ENCODE data around the gene SIMC1.
"Not testable (repeated sequence)": the region's sequence is repeated elsewhere in the genome, so short reads cannot be mapped to it uniquely, and the experiment has no call there.

SIMC1 gene

DNA sequence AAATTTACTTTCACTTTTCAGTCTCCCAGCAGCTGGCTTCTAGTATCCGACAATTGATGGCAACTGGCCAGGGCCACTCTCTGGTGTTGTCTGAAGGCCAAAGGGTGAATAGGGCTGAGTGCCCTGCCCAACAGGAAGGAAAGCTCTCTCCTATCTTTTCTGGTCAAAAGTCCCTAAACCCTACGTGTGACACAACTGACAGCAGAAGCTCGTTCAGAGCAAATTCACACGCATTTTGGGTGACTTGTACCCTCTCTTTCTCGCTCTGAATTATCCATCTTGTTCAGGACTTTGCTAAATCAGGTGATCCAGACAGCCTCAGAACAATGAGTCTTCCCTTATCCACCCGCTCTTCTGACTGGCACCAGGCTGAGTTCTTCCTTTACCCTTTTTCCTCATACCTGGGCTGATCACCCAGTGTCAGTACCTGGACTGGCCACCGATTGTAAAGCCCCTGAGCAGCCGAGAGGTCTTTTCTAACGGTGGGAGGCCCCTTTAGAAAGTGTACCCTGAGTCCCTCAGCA is 21.8 kb upstream of the SIMC1 start:
- not testable (repeated sequence) for DNase-seq (ENCODE audit: low spot score)

DNA sequence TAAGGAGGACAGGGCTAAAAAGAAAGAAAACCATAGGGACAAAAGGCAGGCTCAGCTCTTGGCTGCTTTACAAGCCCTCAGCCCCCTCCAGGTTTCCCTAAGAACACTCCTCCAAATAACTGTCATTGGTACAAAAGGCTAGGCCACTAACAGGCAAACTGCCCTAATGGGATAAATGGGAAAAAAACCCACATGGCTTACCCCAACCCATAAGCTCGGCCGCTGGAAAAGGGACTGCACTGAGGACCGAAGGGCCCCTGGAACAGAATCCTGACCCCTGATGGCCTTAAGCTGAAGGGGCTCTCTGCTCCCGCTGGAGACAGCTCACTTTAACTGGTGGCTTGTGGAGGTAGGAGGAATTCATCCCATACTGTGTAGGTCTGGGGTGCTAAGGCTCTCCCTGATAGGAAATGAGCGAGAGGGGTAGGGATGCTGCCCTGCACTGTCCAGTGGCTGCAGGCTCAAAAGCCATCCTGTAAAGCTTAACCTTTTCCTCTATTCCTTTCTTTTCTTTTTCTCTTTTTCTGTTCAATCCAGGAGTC is 21.0 kb upstream of the SIMC1 start:
- DNase-seq (ENCODE audit: low spot score): not testable (repeated sequence)

DNA sequence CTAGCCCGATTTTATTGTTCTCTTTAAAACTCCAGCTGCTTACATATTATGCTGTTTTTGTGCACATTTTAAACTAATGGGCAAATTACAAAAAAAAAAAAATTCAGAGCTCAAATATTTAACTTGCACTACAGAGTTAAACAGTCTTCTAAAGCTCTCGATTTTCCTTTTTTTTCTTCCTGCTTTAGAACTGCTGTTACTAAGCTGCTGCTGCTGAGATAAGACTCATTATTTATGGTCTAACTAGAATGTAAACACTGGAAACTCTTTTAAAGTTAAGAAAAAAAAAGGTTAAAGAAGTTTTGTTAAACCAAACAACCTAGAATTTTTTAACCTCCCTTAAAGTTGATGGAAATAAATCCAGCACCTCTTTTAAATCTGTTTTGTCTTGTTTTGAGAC is 20.5 kb upstream of the SIMC1 start:
- not testable (repeated sequence) for DNase-seq (ENCODE audit: low spot score)

DNA sequence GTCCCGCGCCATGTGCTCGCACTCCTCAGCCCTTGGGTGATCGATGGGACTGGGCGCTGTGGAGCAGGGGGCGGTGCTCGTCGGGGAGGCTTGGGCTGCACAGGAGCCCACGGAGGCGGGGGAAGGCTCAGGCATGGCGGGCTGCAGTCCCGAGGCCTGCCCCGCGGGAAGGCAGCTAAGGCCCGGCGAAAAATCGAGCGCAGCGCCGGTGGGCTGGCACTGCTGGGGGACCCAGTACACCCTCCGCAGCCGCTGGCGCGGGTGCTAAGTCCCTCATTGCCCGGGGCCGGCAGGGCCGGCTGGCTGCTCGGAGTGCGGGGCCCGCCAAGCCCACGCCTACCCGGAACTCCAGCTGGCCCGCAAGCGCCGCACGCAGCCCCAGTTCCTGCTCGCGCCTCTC is 16.2 kb upstream of the SIMC1 start:
- DNase-seq (ENCODE audit: low spot score): not testable (repeated sequence)

DNA sequence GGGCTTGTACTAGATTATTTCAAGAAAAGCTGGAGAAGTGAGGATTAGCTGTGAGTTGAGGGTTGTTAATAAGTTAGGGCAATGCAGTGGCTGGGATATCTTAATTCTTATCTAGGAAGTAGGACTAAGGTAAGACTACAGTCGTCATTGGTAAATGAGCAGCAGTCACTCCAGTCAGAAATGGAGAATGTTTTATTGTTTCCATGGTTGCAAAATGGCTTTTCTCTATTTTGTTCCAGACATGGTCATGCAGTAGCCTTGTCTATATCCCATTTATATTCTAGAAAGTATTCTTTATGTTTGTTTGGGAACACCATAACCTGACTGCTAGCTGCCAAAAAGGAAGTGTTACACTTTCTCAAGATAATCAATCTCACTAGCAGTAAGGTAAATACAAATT is 9.9 kb upstream of the SIMC1 start:
- not testable (repeated sequence) for DNase-seq (ENCODE audit: low spot score)

DNA sequence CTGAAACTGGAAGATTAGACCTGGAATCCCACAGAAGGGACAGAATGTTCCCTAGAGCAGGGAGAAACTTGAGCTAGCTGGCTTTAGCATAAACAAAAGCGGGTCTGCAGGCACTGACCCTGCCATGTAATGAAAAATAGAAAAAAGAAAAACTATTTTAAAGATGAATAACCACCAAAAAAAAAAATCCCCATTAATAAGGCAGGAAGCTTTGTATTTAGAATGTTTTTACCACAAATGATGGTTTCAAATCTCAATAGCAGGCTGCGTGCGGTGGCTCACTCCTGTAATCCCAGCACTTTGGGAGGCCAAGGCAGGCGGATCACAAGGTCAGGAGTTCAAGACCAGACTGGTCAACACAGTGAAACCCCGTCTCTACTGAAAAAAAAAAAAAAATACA is 5.0 kb upstream of the SIMC1 start:
- DNase-seq (ENCODE audit: low spot score): not testable (repeated sequence)

DNA sequence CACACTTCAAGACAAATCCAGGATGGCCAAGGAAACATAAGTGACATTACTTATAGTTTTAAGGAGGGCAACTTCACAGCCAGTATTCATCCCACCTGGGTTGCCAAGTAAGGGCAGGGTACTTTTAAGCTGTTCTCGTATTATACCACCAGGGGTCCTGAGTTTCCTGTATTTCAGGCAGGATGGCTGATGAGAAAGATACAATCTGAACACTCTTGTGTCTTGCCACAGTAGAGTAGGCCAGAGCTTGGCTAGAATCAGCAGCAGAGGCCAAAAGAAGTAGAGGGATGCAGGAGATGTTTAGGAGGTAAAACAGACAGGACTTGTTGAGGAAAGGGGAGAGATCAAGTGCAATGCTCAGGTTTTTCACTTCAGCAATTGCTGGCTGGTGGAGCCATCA is 3.1 kb upstream of the SIMC1 start:
- peak; percentile 6 for DNase-seq (ENCODE audit: low spot score)

DNA sequence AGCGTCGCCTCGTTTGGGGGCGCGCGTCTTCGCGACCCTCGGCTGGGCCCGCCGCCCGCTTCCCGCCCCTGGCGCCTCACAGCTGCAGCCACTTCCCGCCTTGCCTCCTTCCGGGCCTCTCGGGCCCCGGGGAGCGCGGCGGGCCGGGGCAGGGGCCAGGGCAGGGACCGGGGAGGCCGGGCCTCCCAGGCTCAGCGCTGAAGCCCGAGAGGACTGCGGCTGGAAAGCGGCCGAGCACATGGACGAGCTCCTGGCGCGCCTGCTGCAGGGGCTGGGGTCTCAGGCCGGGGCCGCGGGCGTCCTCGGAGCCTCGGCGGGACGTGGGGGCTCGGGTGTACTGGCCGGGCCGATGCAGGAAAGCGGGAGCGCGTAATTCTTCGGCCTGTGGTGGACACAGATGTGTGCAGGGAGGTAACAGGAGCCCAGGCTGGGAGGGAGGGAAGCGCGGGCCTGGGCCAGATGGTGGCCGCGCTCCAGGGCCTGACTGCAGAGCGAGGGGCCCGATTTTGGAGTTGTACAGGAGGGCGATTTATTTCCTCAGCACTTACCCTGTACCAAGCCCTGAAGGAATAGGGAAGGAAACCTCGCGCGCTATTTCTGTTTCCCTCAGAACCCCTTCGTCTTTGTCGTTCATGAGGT is 540 bp downstream of the SIMC1 start:
- not testable (repeated sequence) for DNase-seq (ENCODE audit: low spot score)

DNA sequence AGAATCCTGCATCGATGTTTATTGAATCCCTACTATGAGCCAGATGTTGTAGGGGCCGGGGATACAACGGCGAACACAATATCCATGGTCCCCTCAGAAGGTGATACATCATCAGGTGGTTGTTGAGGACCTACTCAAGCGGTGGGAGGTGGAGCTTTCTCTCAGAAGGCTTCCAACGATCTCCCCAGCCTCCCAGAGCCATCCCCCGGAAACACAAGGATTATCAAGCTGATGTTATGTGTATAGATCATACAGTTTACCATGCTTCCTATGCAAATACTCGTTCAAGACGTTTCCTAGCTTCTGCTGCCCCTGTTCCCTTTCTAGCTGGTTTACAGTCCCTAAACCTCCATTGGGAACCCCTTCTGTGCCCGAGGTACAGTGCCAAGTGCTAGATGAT is 1.1 kb downstream of the SIMC1 start:
- not testable (repeated sequence) for DNase-seq (ENCODE audit: low spot score)

DNA sequence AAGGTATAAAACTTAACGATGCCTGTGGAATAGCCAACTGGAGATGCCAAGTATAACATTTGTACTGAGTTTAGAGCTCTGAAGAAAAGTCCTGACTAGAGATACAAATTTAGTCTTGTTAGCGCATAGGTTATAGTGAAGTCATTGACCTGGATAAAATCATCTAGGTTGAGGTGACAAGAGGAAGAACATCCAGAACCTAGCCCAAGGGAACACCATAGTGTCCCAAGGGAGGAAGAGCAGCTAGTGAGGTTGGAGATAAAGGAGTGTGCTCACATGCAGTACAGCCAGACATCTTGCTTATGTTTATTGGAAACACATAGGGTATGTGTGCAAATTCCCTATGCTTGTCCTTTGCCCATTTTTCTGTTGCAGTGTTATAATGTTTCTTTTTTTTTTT is 6.1 kb downstream of the SIMC1 start:
- not testable (repeated sequence) for DNase-seq (ENCODE audit: low spot score)

DNA sequence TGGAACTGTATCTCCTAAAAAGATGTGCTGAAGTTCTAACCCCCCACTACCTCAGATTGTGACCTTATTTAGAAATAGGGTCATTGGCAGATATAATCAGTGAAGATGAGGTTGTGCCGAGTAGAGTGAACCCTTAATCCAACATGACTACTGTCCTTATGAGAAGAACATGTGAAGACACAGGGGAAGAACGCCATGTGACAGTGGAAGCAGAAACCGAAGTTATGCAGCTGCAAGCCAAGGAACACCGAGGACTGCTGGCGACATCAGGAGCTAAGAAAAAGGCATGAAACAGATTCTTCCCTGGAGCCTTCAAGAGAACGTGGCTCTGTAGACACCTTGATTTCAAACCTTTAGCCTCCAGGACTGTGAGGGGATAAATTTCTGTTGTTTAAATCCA is 6.8 kb downstream of the SIMC1 start:
- not testable (repeated sequence) for DNase-seq (ENCODE audit: low spot score)

DNA sequence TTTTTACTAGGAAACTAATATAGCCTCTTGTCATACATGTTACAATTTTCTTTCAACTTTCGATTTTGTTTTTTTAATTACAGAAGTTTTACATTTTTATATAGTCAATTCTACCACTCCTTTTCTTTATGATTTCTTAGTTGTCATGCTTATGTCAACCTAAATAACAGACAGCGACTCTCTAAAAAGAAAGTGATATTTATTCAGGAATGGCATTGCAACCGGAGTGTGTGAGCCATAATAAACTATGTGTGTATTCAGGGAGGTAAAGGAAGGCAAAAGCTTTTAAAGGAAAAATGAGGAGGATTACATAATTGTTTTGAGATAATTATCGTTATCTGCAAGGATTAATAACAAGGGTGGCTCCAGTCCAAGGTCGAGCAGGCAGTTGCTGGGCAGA is 7.3 kb downstream of the SIMC1 start:
- DNase-seq (ENCODE audit: low spot score): not testable (repeated sequence)

DNA sequence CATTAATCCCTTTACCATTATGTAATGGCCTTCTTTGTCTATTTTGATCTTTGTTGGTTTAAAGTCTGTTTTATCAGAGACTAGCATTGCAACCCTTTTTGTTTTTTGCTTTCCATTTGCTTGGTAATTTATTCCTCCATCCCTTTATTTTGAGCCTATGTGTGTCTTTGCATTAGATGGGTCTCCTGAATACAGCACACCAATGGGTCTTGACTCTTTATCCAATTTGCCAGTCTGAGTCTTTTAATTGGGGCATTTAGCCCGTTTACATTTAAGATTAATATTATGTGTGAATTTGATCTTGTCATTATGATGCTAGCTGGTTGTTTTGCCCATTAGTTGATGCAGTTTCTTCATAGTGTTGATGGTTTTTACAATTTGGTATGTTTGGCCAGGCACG is 12.5 kb downstream of the SIMC1 start:
- not testable (repeated sequence) for DNase-seq (ENCODE audit: low spot score)

DNA sequence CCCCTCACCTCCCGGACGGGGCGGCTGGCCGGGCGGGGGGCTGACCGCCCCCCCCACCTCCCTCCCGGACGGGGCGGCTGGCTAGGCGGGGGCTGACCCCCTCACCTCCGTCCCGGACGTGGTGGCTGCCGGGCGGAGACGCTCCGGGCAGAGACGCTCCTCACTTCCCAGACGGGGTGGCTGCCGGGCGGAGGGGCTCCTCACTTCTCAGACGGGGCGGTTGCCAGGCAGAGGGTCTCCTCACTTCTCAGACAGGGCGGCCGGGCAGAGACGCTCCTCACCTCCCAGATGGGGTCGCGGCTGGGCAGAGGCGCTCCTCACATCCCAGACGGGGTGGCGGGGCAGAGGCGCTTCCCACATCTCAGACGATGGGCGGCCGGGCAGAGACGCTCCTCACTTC is 13.9 kb downstream of the SIMC1 start:
- DNase-seq (ENCODE audit: low spot score): not testable (repeated sequence)

DNA sequence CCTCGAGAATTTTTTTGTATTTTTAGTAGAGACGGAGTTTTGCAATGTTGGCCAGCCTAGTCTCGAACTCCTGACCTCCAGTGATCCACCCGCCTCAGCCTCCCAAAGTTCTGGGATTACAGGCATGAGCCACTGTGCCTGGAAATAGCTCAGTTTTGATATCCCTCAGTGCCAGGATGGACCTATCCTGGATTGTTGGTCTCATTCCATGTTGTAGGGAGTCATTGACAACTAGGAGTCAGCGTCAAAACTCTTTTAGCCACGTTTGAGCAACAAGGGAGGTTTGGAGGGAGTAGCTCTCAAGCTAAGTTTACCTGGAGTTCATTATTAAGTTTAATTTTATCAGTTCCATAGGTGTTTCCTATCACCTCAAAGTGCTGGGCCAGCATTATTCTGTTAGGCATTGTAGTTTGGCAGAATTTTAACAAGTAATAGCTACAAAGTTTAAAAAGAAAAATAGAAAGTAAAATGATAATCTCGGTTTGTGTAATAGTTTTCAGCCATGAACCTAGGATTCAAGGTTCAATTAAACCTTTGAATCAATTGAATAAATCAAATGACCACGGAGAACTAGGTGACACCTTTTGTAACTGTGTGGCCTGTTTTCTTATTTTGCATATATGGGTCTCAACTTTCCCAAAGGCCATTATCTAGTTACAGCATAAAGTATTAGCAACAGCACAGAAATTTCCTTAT is 15.3 kb downstream of the SIMC1 start:
- DNase-seq (ENCODE audit: low spot score): not testable (repeated sequence)

DNA sequence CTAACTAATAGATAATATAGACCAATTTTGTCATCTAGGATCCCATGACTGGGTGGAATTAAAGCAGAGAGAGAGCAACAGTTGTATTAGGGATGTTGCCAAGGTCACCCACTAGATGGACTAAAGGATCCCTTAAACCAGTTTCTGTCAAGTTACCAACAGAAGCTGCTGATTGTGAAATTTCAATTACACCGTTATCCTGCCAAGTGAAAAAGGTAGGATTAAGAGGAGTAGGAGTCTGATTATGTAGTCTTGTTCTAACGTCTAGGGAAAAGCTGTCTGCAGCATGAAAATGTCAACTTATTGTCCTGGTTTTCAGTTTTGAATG is 15.8 kb downstream of the SIMC1 start:
- DNase-seq (ENCODE audit: low spot score): not testable (repeated sequence)

DNA sequence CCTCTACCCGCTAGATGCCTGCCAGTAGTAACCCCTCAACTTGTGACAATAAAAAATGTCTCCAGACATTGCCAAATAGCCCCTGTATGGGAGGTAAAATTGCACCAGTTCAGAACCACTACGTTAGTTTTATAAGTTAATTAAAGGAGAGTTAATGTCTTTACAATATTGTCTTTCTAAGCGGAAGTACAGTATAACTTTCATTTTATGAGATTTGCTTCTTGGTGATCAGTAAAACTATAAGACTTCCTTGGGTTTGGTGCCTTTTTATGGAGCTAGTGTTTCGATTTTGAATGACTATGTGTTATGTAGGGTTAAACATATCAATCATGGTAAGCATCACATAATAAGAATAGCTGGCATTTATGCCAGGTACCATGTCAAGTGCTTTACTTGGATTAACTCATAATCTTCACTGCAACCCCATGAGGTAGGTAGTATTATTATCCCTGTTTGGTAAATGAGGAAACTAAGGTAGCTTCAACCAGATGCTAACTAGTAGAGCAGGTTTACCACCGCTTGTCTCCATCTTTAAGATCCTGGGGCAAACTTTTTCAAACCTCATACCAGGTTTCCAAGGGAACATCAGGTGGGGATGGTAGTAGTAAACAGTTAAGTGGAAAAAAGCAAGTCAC is 19.8 kb downstream of the SIMC1 start:
- DNase-seq (ENCODE audit: low spot score): not testable (repeated sequence)

DNA sequence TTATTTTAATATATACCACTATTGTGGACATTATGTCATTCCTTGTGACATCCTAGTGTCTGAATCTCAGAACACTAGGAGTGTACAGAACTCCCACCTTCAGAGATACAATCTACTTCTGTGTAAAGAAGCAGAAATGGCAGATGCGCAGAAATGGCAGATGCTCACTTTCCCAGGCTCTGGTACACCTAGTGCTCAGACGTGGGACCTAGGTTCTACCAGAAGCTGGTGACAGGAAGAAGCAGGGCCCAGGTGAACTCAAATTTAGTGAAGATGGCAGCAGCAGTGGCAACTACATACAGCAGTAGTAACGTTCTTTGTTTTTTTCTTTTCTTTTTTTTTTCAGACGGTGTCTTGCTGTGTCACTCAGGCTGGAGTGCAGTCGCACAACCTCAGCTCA is 22.5 kb downstream of the SIMC1 start:
- not testable (repeated sequence) for DNase-seq (ENCODE audit: low spot score)

DNA sequence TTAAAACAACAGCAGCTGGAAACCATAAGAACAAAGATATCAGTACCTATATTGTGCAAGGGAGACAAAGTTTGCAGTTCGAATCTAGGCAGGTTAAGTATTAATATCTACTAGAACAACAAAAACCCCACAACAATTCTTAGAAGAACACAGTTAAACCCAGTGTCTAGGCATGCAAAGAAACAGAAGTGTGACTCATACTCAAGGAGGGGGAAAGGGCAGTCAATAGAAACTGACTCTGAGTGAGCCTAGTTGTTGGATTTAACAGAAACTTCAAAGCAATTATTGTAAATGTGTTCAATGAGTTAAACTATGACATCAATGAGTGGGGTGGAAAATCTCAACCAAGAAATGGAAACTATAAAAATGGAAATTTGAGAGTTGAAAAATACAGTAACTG is 28.2 kb downstream of the SIMC1 start:
- not testable (repeated sequence) for DNase-seq (ENCODE audit: low spot score)

DNA sequence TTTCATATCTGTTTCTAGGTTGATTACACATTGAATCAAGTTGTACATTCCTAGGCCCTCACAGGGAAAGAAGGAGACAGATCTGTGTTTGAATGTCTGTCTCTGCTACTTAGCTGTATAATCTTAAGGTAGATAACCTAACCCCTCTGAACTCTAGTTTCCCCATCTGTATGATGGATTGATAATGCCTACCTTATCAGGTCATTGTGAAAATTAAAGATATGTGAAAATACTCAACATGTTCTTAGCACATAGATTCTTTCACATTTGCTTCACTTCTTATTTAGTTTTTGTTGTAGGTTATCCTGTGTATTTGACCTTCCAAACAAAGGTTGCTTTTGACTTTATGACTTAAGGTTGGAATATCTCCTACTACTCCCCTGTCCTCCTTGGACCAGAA is 50.8 kb downstream of the SIMC1 start:
- DNase-seq (ENCODE audit: low spot score): not testable (repeated sequence)

DNA sequence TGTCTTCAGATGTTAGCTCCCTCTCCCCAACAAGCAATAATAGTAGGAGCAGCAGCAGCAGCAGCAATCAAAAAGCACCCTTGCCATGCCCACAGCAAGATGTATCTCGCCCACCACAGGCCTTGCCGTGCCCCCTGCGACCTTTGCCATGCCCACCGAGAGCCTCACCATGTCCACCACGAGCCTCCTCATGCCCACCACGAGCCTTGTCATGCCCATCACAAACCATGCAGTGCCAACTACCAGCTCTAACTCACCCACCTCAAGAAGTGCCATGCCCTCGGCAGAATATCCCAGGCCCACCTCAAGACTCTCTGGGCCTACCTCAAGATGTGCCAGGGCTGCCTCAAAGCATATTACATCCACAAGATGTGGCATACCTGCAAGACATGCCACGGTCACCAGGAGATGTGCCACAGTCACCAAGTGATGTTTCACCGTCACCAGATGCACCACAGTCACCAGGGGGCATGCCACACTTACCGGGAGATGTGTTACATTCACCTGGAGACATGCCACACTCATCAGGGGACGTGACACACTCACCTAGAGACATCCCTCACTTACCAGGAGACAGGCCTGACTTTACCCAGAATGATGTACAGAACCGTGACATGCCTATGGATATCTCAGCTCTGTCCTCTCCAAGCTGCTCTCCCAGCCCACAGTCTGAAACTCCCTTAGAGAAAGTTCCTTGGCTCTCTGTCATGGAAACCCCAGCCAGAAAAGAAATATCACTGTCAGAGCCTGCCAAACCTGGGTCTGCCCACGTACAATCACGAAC is 52.0 kb downstream of the SIMC1 start:
- not testable (repeated sequence) for DNase-seq (ENCODE audit: low spot score)

DNA sequence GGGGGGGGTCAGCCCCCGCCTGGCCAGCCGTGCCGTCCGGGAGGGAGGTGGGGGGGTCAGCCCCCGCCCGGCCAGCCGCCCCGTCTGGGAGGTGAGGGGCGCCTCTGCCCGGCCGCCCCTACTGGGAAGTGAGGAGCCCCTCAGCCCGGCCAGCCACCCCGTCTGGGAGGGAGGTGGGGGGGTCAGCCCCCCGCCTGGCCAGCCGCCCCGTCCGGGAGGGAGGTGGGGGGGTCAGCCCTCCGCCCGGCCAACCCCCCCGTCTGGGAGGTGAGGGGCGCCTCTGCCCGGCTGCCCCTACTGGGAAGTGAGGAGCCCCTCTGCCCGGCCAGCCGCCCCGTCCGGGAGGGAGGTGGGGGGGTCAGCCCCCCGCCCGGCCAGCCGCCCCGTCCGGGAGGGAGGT is 67.1 kb downstream of the SIMC1 start:
- not testable (repeated sequence) for DNase-seq (ENCODE audit: low spot score)
